Measurements from ENCODE around the gene LHX1.
A peak's percentile ranks its signal among the peaks of the same experiment; 100 is the strongest.

- TF ChIP-seq TAF1 (IDR thresholded peaks at IDR 0.05; ENCODE audit: low read depth, low read length) (no peak), YY1 (IDR thresholded peaks at IDR 0.05; ENCODE audit: low read depth, low read length) (0 out of 2 replicates have a peak, but pooled peaks have one; percentile 5), POLR2A (IDR thresholded peaks at IDR 0.05; ENCODE audit: control extremely low read depth in 1 of 2, low read depth in 2 of 2, low read length in 2 of 2) (no peak), RFX5 (IDR thresholded peaks at IDR 0.05; ENCODE audit: borderline replicate concordance, low read depth, low read length) (no peak), CTCF (IDR thresholded peaks at IDR 0.05; ENCODE audit: control extremely low read depth in 1 of 3, insufficient read depth in 1 of 3, low read depth in 1 of 3, low read length in 3 of 3) (no peak), RAD21 (IDR thresholded peaks at IDR 0.05 in 1 of 2, conservative IDR thresholded peaks at IDR 0.05 in 1 of 2; ENCODE audit: low read depth in 2 of 2, low read length in 2 of 2) (no peak), CHD7 (IDR thresholded peaks at IDR 0.05; ENCODE audit: insufficient replicate concordance, low read length) (no peak), SIN3A (conservative IDR thresholded peaks at IDR 0.05 in 1 of 2, IDR thresholded peaks at IDR 0.05 in 1 of 2; ENCODE audit: low read depth in 1 of 2, low read length in 2 of 2) (no peak), ASH2L (IDR thresholded peaks at IDR 0.05; ENCODE audit: low read length) (no peak), JUN (IDR thresholded peaks at IDR 0.05; ENCODE audit: low read depth, low read length) (no peak), CREB1 (IDR thresholded peaks at IDR 0.05) (no peak), POLR2AphosphoS5 (IDR thresholded peaks at IDR 0.05; ENCODE audit: low read depth, low read length) (no peak)
Observed at GRCh38 chr17:36931697-36932382, 5.4 kb upstream of the LHX1 start.

Data from H1 (cell line).